AG04450 (cell line): Measurements from ENCODE around the gene TMEM269. TPM values are rescaled to one million over a fixed set of nuclear protein-coding genes. Genes with fewer than 3 reads are reported as not detected.

Experiments used
- CTCF ChIA-PET: fragments of 300-600, 350-600 bp; formaldehyde crosslinking; extraction: SDS; loops from one replicate; lab custom pipeline; 2022; ENCODE audit warnings: antibody characterized with exemption, inconsistent platforms; lab: Charles Lee
- POLR2A ChIA-PET: fragments of 350-600 bp; formaldehyde crosslinking; extraction: SDS; loops from one replicate; lab custom pipeline; 2021; ENCODE audit warnings: antibody characterized with exemption, inconsistent platforms; lab: Yijun Ruan, JAX
- DNase-seq: peaks from one replicate; pipeline ENCODE4 v3.0.0-alpha.2; 2011; ENCODE audit warnings: low read depth, low spot score
- H3K27ac ChIP-seq: one replicate; pipeline ENCODE4 v1.5.1; 2012; ENCODE audit warnings: low read depth, low read length, control low read depth
- H3K27me3 ChIP-seq: one replicate; pipeline ENCODE4 v1.6.0; 2012; ENCODE audit warnings: low read length; ENCODE audit not compliant: control insufficient read depth, insufficient read depth
- H3K4me3 ChIP-seq: 2 replicates; pipeline ENCODE4 v1.5.1; 2011; ENCODE audit warnings: mild to moderate bottlenecking, low read depth, low read length, control low read depth
- H3K9me3 ChIP-seq: 2 replicates; pipeline ENCODE4 v1.5.1; 2012; ENCODE audit warnings: low read length; ENCODE audit not compliant: control insufficient read depth, insufficient read depth
- CTCF ChIP-seq: IDR thresholded peaks from 2 replicates; pipeline ENCODE4 v1.5.1; 2011; ENCODE audit warnings: low read depth, low read length, control low read depth, inconsistent platforms
- polyA plus RNA-seq: library from polyadenylated mRNA; depleted of rRNA; stranded (reverse); fragments of >200 nt; gene quantifications from 2 replicates; pipeline ENCODE4 v1.2.3, GENCODE V29; 2011

TMEM269 gene
- polyA plus RNA-seq, 1 experiment = 0.04 TPM

GRCh38 chr1:42765269-42765668, 19.5 kb upstream of the TMEM269 start:
- H3K4me3 ChIP-seq = peak overlapping the region; percentile 95
- POLR2A ChIA-PET = interaction anchor here (1.1 to 2.4 kb wide), 4 partner anchors 12 to 185 kb away, joined by 4 to 32 read pairs (median 4); partner anchors contain the start of gene YBX1
- no peak for TF ChIP-seq CTCF
- DNase-seq = no peak
- H3K27me3 ChIP-seq = no peaks in the 10 kb centered on the region
- H3K27ac ChIP-seq = peak overlapping the region; percentile 87
- CTCF ChIA-PET = interaction anchor here (0.5 to 2.1 kb wide), 5 partner anchors 11 to 308 kb away, joined by 3 to 14 read pairs (median 4); partner anchors contain the start of gene YBX1
- H3K9me3 ChIP-seq = peaks cover 2% of the 10 kb centered on the region; the same call in 1 of the 2 replicates

GRCh38 chr1:42765832-42766740, 18.7 kb upstream of the TMEM269 start:
- Histone ChIP-seq H3K27ac (peak overlapping the region; percentile 87), H3K4me3 (peak overlapping the region; percentile 95), H3K9me3 (peaks cover 2% of the 10 kb centered on the region; the same call in 1 of the 2 replicates), H3K27me3 (no peaks in the 10 kb centered on the region)
- peak; percentile 64 for DNase-seq
- ChIA-PET CTCF (interaction anchor here (0.5 to 2.1 kb wide), 29 partner anchors 9 to 1840 kb away, joined by 3 to 14 read pairs (median 5); partner anchors contain the start of genes ERMAP, SVBP, YBX1 and ZNF691), POLR2A (interaction anchor here (0.6 to 2.4 kb wide), 15 partner anchors 9 to 308 kb away, joined by 3 to 32 read pairs (median 4); partner anchors contain the start of genes YBX1 and ZNF691)
- TF ChIP-seq CTCF = peak; percentile 63

- Histone ChIP-seq H3K9me3 (peaks cover 2% of the 10 kb centered on the region; the same call in 1 of the 2 replicates), H3K27ac (peak within 1 kb of the TSS; percentile 87), H3K27me3 (no peaks in the 10 kb centered on the region), H3K4me3 (peak within 1 kb of the TSS; percentile 95)
- DNase-seq = peak; percentile 97
- no peak for TF ChIP-seq CTCF
- ChIA-PET CTCF (interaction anchor here (0.8 to 2.1 kb wide), 13 partner anchors 10 to 593 kb away, joined by 3 to 14 read pairs (median 5); partner anchors contain the start of genes ERMAP, SVBP and YBX1), POLR2A (interaction anchor here (0.8 to 2.4 kb wide), 10 partner anchors 15 to 307 kb away, joined by 3 to 32 read pairs (median 4); partner anchors contain the start of genes YBX1 and ZNF691)
Observed at GRCh38 chr1:42766741-42767509, 17.9 kb upstream of the TMEM269 start, which contains the start of the genes C1orf50 and P3H1. Gene C1orf50 (plus strand): TSS chr1:42767249. CDS start chr1:42767312, 63 bp downstream. Gene P3H1 (minus strand): TSS chr1:42767028. CDS start chr1:42766971, 57 bp downstream.

GRCh38 chr1:42767510-42768000, 17.2 kb upstream of the TMEM269 start:
- CTCF ChIA-PET = interaction anchor here (0.8 to 2.2 kb wide), 9 partner anchors 11 to 306 kb away, joined by 3 to 10 read pairs (median 4); partner anchors contain the start of genes ERMAP and SVBP
- POLR2A ChIA-PET = interaction anchor here (1.0 to 2.4 kb wide), 6 partner anchors 15 to 306 kb away, joined by 3 to 32 read pairs (median 6); partner anchors contain the start of genes YBX1 and ZNF691
- Histone ChIP-seq H3K27me3 (no peaks in the 10 kb centered on the region), H3K27ac (peak overlapping the region; percentile 52), H3K9me3 (peaks cover 2% of the 10 kb centered on the region; the same call in 1 of the 2 replicates), H3K4me3 (peak overlapping the region; percentile 94)
- TF ChIP-seq CTCF = no peak
- no peak for DNase-seq
